Psoas muscle (tissue), 8 donors: ENCODE data around the gene DIPK1C. TPM values are rescaled to one million over a fixed set of nuclear protein-coding genes. Genes with fewer than 3 reads are reported as not detected.

Experiments used
- ATAC-seq, 4 donors: fragments of 200-7000 bp; cut with Tn5 transposase; one replicate each; pipeline ENCODE4 v1.9.1; 2020; ENCODE audit warnings: moderate library complexity in 3 of 4, mild to moderate bottlenecking in 2 of 4
- DNase-seq, 2 donors: peaks; one replicate each; pipeline ENCODE4 v3.0.0-alpha.2; 2020
- H3K27ac ChIP-seq: fragments of 200-600 bp; one replicate; pipeline ENCODE4 v1.8.0; 2022
- H3K27me3 ChIP-seq, 3 donors: fragments of 200-600 bp in 1 of 3; one replicate each; pipeline versions ENCODE4 v1.6.1 to v1.8.0; 2013 to 2022; ENCODE audit warnings: low read length in 2 of 3, mild to moderate bottlenecking in 2 of 3, moderate library complexity in 1 of 3; ENCODE audit not compliant: insufficient read depth in 3 of 3
- H3K36me3 ChIP-seq, 2 donors: fragments of 200-600 bp in 1 of 2; one replicate each; pipeline versions ENCODE4 v1.6.1 to v1.8.0; 2013 to 2022; ENCODE audit warnings: low read depth in 1 of 2, mild to moderate bottlenecking in 1 of 2, moderate library complexity in 1 of 2; ENCODE audit not compliant: insufficient read depth in 1 of 2
- H3K4me1 ChIP-seq: fragments of 200-600 bp; one replicate; pipeline ENCODE4 v1.8.0; 2022
- H3K4me3 ChIP-seq: fragments of 200-600 bp; one replicate; pipeline ENCODE4 v1.8.0; 2022; ENCODE audit warnings: mild to moderate bottlenecking
- H3K9me3 ChIP-seq: fragments of 200-600 bp; one replicate; pipeline ENCODE4 v1.8.0; 2022
- WGBS, 3 donors: extraction: QIAGEN DNeasy Blood & Tissue Kit; methylation state at CpG; one replicate each; pipeline versions ENCODE4 v1.1.6 to v1.1.7; 2013; 5-methylcytosine and 5-hydroxymethylcytosine counted together
- intact Hi-C, 2 donors: fragments of 100-400 bp; cut with DNase I; formaldehyde crosslinking; loops; one replicate each; pipeline versions ENCODE4 v1.11.0 to v1.14.2; 2022
- long read RNA-seq, 2 donors: library from polyadenylated mRNA; unstranded; transcript quantifications; one replicate each; pipeline ENCODE4 v2.0.0, GENCODE V29; 2021
- polyA plus RNA-seq, 3 donors: library from polyadenylated mRNA; stranded (reverse); fragments of 200-250 nt; gene quantifications; one replicate each; pipeline ENCODE4 v1.2.3, GENCODE V29; 2013
- total RNA-seq, 4 donors: library from RNA; stranded (reverse); fragmentation: NEBNext Ultra II Directional in 2 of 4; extraction: Animal tissue kit (Norgen Biotek cat#: 25700) in 2 of 4; gene quantifications; one replicate each; pipeline versions ENCODE4 v1.2.1 to v1.2.4, GENCODE V29; 2021 to 2023
- TF ChIP-seq, protein P1 (sequence below): fragments of 200-600 bp; IDR thresholded peaks from one replicate; pipeline ENCODE4 v1.8.0; 2022; ENCODE audit warnings: antibody characterized with exemption
- donor health status: healthy with polysubstance abuse.
- donor health status: DM: no; HTN: no; CAD: no; lungs with moderate emphysema.
- donor health status: Bipolar disorder and iron deficiency.
- donor health status: healthy.
- donor health status: DM: yes; HTN: yes; CAD: no.
- donor health status: DM: no; HTN: no; CAD: no.
- donor health status: DM: no; HTN: no; CAD: no.
- donor health status: DM: yes; HTN: yes; CAD: no.

Gene DIPK1C
- under 1 TPM; 0.07 to 0.67 (median 0.21) TPM for total RNA-seq
- polyA plus RNA-seq = under 1 TPM; 0.09 to 0.34 (median 0.20) TPM
- long read RNA-seq, donor 1 = 0 reads
- long read RNA-seq, donor 2, partial matches to known transcripts = 0 of 1 reads
- long read RNA-seq, donor 2, other reads (novel, unspliced or antisense) = 0 of 1 reads

GRCh38 chr18:74457043-74457724, at the start of gene DIPK1C:
Gene DIPK1C (minus strand): TSS chr18:74457308. CDS start chr18:74457259, 49 bp downstream.
- Histone ChIP-seq H3K4me3 (peak within 1 kb of the TSS; percentile 61), H3K27me3 (peaks cover 0 to 60% (median 23%) of the 10 kb centered on the region in 3 donors), H3K4me1 (no peaks in the 10 kb centered on the region), H3K9me3 (no peaks in the 10 kb centered on the region), H3K27ac (no peak within 1 kb of the TSS), H3K36me3 (no peaks in the 10 kb centered on the region)
- TF ChIP-seq, protein P1, sequence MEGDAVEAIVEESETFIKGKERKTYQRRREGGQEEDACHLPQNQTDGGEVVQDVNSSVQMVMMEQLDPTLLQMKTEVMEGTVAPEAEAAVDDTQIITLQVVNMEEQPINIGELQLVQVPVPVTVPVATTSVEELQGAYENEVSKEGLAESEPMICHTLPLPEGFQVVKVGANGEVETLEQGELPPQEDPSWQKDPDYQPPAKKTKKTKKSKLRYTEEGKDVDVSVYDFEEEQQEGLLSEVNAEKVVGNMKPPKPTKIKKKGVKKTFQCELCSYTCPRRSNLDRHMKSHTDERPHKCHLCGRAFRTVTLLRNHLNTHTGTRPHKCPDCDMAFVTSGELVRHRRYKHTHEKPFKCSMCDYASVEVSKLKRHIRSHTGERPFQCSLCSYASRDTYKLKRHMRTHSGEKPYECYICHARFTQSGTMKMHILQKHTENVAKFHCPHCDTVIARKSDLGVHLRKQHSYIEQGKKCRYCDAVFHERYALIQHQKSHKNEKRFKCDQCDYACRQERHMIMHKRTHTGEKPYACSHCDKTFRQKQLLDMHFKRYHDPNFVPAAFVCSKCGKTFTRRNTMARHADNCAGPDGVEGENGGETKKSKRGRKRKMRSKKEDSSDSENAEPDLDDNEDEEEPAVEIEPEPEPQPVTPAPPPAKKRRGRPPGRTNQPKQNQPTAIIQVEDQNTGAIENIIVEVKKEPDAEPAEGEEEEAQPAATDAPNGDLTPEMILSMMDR = no peak
- no peak for ATAC-seq
- DNase-seq = no peak
- intact Hi-C loops = no loop called here
- 1 to 2% (median 1%) methylated on average over 26 to 76 of the region's 76 CpGs for WGBS, 3 donors

DNA sequence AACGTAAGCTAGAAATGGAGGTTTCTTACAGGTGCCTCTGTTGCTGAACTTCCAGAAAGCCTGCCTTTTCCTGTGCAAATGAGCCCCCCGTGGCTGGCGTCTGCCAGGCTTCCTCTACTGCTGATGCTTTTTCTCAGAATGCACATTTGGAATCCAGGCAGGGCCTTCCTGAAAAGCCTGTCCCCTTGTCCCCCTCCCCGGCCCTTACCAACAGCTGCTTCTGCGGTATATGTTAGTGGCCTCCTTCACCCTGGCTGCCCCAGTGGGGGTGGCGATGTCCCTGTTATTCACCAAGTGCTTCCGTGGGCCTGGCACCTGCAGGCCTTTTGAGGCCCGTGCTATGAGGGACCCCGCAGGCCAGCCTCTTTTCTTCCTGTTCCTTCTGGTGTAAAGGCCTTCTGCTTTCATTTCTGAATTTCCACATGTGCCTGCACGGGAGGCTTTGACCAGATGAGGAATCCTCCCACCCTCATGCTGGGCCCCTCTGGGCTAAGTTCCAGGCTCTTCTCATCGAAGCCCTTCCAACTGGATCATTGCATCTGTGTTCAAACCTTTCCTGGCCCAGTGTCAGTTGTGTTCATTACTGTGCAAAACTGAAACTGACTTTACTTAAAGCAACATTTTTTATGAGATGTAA, 49.5 kb upstream of the DIPK1C start:
- intact Hi-C loops = no loop called here
- TF ChIP-seq, protein P1 = no peak
- ATAC-seq (no peak), DNase-seq (no peak)
- Histone ChIP-seq H3K36me3 (peaks cover 12 to 98% of the 10 kb centered on the region in 2 donors), H3K27me3 (no peaks in the 10 kb centered on the region), H3K4me3 (no peak overlapping the region), H3K4me1 (no peaks in the 10 kb centered on the region), H3K27ac (no peak overlapping the region), H3K9me3 (no peaks in the 10 kb centered on the region)
- WGBS, 3 donors = 41 to 52% (median 50%) methylated on average over 11 of the region's 11 CpGs

DNA sequence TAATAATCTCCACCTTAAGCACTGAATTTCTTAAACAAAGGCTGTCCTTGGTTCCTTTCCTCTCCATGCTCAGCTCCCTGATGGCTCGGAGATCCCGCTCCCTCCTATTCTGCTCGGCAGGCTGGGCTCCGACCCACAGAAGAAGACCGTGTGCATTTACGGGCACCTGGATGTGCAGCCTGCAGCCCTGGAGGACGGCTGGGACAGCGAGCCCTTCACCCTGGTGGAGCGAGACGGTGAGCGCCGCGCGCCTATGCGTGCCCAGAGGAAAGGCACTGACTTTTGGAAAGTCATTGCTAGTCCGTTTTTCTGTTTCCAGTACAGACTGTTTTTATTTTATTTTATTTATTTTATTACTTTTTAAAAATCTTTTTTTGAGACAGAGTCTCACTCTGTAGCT, 48.7 kb upstream of the DIPK1C start:
- Histone ChIP-seq H3K36me3 (peaks cover 12 to 98% of the 10 kb centered on the region in 2 donors), H3K4me1 (no peaks in the 10 kb centered on the region), H3K27ac (no peak overlapping the region), H3K27me3 (no peaks in the 10 kb centered on the region), H3K4me3 (no peak overlapping the region), H3K9me3 (no peaks in the 10 kb centered on the region)
- WGBS, 3 donors = 94 to 96% (median 94%) methylated on average over 16 of the region's 16 CpGs
- intact Hi-C loops = no loop called here
- TF ChIP-seq, protein P1 = no peak
- DNase-seq (no peak), ATAC-seq (no peak)

DNA sequence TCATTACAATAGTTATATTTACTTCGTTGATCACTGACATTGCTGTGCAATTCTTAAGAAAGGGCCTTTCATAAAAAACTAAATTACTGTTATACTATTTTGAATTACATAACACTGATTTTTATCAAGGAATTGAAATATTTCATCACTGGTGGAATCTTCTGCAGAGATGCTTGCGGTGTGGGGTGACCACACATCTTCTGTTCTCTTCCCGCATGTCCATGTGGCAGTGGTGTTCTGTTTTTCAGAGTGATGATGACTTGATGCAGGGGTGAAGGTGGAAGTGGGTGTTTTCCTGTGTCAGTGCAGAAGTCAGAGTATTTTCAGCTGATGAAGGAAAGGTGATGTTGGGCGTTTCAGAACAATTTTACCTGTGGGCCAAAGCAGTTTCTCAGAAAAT, 46.0 kb upstream of the DIPK1C start:
- Histone ChIP-seq H3K36me3 (peaks cover 2 to 76% of the 10 kb centered on the region in 2 donors), H3K9me3 (no peaks in the 10 kb centered on the region), H3K4me3 (no peak overlapping the region), H3K27ac (no peak overlapping the region), H3K4me1 (no peaks in the 10 kb centered on the region), H3K27me3 (no peaks in the 10 kb centered on the region)
- DNase-seq (no peak), ATAC-seq (no peak)
- TF ChIP-seq, protein P1 = no peak
- 84 to 98% (median 92%) methylated on average over 4 of the region's 4 CpGs for WGBS, 3 donors
- intact Hi-C loops = no loop called here
